GM12801 (cell line): ENCODE measurements around the gene COPRS.

ENCODE experiments used
- CTCF ChIP-seq: IDR thresholded peaks from one replicate; pipeline ENCODE4 v1.5.1; 2011; ENCODE audit warnings: control low read depth; ENCODE audit not compliant: insufficient read length; ENCODE audit errors: extremely low read depth

COPRS gene

GRCh38 chr17:31830971-31831858, 27.8 kb downstream of the COPRS start:
- no peak for TF ChIP-seq CTCF

- TF ChIP-seq CTCF, result no peak
These were observed 29.4 kb downstream of the COPRS start for GRCh38 chr17:31829649-31830048.

DNA sequence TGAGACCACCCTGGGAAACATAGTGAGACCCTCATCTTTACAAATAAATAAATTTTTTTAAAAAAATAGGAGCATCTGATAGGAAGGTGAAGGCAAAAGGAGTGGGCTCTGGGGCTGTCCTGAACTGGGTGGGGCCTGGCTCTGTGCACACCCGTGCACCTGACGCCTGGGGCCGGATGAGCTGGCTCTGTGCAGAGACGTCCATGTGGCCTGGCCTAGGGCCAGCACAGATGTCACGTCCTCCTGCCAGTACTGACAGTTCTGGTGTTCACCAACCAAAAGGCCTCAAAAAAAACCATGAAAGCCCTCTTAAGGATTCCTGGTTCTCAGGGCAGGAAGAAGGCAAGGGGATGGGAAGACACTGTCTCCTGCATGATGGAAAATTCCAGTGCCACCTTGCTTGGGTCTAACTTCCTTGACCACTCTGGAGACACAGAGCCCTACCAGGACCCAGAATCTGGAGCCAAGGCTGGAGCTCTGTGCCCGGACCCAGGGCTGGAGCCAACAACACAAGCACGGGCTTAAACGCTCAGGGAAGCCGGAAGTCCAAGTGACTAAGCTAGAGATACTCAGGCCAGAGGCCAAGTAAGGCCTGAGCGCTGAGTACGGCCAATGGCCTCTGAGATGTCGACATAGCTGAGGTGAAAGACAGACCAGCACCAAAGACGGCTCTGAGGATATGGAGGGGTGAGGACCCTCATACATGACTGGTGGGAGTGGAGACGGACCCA, 32.9 kb downstream of the COPRS start:
- TF ChIP-seq CTCF, result no peak

DNA sequence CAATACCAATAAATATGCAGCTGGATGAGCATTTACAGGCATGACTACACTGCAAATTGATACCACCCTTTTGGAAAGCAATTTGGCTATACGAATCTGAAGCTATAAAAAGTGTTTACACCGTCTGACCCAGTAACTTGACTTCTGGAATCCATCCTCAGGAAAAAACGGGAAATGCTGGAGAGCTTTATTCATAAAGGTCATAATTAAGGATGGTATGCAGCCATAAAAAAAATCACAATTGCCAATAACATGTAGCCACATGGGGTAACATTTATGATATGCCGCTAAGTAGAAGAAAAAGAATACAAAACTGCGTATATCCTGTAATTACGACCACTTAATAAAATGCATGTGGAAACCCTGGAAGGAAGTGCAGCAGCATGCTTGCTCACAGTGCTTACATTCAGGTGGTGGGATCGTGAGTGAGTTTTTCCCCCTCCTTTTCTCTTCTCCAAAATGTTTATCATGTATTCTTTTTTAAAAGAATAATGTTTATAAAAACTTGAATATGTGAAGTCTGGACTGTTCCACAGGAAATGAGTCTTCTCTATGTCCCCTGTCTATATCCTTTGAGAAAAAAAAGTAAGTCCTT, 34.2 kb downstream of the COPRS start:
- TF ChIP-seq CTCF, result no peak

GRCh38 chr17:31823014-31823413, 36.0 kb downstream of the COPRS start:
- TF ChIP-seq CTCF, result no peak

DNA sequence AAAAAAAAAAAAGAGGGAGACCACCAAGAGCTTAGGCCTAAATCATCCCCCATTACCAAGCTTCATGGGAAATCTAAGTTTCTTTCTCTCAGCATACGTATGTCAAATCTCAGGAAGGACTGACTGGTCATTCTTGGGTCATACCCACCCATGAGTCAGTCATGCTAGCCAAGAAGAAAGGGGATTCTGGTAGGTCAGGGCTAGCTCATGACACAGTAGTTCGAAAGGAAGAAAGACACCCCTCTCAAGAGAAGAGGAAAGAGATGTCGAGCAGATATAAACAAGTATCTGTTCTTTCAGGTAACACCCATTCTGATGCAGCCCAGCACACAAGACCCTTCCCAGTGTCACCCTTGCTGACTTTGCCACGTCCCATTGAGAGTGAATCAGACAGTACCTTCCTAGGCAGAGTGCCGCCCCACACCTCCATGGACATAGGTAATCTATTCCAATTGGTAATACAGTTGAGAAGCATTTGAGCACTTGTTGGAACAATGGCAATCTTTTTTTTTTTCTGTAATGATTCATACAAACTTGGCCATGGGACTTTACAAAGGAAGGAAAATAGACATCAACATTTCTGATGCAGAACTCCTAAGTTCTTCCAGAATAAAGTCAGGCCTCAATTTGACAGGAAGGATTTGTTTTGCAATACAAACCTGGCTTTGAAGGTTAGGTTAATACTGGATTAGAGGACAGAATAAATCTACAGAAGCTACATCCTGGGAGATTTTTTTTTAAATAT, 38.2 kb downstream of the COPRS start:
- TF ChIP-seq CTCF, result no peak

DNA sequence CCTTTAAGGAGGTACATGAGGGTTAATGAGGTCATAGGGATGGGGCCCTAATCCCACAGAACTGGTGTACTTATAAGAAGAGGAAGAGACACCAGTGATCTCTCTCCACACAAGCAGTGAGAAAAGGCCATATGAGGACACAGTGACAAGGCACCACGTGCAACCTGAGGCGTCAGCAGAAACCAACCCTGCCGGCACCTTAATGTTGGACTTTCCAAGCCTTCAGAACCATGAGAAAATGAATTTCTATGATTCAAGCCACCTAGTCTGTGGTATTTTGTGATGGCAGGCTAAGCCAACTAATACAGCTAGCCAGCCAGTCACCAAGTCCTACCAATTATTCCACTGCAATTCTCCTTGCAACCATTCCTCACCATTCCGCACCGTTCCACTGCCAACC, 39.5 kb downstream of the COPRS start:
- no peak for TF ChIP-seq CTCF
